HG03521 (cell line): ENCODE data around the gene LDB2.

Source experiments
- ATAC-seq: cut with Tn5 transposase; IDR thresholded peaks from one replicate; pipeline ENCODE4 v1.9.1; 2021; ENCODE audit warnings: mild to moderate bottlenecking, moderate library complexity; ENCODE audit not compliant: unreplicated experiment

Gene LDB2

GRCh38 chr4:16844816-16845586 is 53.4 kb downstream of the LDB2 start:
- no peak for ATAC-seq

- ATAC-seq, result no peak
Observed at GRCh38 chr4:16843831-16844508, 54.5 kb downstream of the LDB2 start.

GRCh38 chr4:16838226-16838875 is 60.1 kb downstream of the LDB2 start:
- ATAC-seq, result no peak

GRCh38 chr4:16837475-16837874 is 61.0 kb downstream of the LDB2 start:
- no peak for ATAC-seq

DNA sequence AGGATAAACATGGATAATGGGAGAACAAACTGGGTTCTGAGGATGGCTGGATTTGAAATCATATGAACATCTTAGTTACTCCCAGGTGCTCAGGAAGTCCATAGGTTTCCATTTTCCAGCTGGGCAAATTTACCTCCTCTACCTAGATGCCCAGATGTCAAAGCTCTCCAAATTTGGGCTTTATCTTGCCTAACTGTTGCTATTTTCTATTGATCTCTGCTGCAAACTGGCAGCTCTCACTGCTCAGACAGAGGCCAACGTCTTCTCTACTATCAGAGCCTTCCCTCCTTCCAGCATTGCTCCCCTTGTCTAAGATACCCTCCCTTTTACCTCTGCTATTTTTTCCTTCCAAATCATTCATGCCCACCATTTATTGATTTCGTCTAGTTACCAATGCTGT is 62.1 kb downstream of the LDB2 start:
- ATAC-seq, result no peak

GRCh38 chr4:16835597-16836247 is 62.7 kb downstream of the LDB2 start:
- no peak for ATAC-seq

DNA sequence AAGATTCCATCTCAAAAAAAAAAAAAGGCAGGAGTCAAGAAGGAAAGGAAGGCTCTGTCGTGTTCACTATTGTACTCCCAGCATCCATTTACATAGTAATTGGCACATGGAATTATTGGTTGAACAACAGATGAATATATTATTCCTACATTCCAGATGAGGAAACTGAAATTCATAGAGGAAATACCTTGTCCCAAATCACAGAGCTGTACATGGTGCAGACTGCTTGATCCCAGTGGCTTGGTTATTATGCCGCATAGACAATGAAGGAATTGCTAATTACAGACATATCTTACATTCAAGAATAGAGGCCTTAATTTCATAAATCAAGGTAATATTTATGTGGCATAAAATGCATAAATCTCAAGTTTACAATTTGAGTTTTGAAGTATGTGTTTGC is 63.6 kb downstream of the LDB2 start:
- no peak for ATAC-seq

DNA sequence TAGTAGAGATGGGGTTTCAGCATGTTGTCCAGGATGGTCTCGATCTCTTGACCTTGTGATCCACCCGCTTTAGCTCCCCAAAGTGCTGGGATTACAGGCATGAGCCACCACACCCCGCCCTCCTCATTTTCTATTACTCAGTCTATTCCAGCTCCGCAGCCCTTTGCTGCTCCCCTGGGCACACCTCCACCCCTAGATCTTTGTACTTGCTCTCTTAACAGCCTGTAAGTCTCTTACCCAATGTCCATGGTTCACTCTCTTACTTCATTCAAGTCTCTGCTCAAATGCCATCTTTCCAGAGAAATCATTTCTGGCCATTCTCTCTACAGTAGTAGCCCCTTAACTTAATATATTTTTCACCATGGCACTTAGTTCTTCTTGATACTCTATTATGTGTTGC is 64.7 kb downstream of the LDB2 start:
- ATAC-seq, result no peak

GRCh38 chr4:16830081-16830480 is 68.4 kb downstream of the LDB2 start:
- no peak for ATAC-seq

- ATAC-seq, result no peak
Observed at GRCh38 chr4:16827794-16828724, 70.4 kb downstream of the LDB2 start.

DNA sequence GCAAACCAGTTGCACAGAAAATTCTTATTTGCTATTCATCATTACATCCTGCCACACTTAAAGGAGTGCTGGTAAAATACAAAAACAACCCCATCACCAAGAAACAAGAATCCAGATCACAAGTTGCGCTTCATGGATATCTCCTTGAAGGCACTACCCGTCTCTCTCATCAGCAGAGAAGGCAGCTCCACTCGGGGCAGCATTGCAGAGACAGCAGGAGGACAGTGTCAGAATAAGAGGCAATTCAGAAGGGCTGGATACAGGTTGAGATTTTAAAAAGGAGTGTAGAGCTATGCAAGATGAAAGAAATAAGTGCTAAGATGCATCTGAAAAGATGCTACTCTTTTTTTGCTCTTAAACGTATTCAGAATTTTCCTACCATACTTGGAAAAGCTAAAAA is 71.4 kb downstream of the LDB2 start:
- no peak for ATAC-seq

DNA sequence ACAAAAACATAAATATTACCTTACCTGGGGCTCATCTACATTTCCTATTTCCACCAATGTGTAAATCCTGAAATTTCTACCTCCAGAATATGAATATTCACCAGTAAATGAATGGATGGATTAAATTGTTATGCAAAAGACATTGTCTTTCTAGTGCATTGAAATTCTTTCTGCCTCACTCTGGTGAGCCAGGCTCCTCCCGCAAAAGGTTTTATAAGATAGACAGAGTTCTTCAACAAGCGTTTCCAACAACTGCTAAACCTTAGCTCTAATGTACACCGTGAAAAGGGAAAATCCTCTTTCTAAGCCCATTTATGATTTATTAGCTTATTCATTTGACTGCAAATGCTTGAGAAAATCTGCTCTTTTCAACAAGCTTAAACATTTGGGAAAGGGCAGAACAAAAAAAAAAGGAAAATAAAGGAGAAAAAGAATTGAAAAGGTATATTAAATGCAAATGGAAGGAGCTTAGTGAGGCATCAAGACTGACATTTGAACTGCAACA is 72.0 kb downstream of the LDB2 start:
- ATAC-seq, result no peak

DNA sequence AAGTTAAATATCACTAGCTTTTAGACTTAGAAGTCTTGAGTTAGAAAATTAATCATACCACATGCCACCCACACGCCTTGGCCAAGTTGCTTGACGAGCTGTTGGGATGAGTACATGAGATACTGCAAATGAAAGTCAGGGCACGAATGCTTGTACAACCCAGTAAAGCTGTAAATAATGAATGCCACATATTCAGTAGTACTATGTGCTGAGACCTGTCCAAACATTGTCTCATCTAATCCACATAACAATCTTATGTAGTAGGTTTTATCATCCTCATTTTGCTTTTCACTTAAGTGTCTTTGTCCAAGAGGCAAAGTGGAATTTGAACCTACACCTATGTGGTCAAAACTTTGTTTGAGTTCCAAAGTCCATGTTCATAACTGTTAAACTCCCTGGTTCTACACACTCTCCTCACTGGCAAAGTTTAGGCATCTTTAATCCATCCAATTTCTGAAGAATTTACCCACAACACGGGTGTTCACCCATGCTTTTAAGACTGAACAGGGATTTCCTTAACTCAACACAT is 74.1 kb downstream of the LDB2 start:
- ATAC-seq, result no peak

DNA sequence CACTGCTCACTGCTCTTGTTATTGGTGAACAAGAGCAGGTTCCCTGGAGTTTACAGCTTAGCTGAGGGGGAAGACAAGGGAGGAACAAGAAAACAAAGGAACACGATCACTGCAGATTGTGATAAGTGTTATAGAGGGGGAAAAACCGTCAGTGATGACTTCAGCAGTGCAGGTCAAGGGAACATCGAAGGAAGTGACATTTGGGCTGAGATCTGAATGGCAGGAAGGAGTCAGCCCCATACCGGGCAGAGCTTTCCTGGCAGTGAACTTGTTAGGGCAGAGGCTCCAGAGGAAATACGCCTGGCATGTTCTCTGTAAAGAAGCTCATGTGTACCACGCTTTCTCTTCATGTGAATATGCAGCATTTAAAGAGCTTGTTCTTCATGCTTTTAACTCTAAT is 78.1 kb downstream of the LDB2 start:
- ATAC-seq, result no peak

DNA sequence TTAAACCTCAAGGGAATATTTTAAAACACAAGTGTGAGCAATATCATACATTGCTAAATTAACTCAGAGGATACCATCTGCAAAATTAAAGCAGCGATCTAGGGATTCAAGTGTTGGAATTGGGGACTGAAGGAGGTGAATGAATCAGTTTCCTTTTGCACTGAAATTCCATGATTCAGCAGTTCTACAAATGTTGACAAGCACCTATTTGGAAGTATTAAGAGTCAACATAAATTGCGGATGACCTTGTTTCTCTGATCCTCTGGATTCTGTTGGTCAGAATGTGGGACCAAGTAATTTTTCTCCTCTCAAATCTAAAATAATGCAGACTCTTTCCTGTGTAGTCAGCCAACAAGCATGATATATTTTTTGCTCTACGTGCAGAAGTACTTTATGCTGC is 78.8 kb downstream of the LDB2 start:
- no peak for ATAC-seq

DNA sequence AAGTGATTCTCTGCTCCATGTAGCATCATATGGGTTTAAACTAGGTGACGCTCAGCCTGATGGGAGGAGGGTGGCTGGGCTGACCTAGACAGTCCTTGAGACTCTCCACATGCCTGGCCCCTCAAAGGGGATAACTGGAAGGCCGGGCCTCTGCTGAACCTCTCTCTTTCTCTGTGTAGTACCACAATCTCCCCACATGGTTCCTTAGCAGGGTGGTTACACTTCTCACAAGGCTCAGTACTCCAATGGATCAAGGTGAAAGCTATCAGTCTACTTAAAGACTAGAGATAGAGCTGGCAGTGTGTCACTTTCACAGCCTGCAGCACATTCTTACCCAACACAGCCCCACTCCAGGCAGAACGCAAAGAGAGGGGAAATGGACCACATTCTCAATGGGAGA is 80.4 kb downstream of the LDB2 start:
- ATAC-seq, result no peak

- ATAC-seq, result no peak
Observed at GRCh38 chr4:16817286-16817685, 81.2 kb downstream of the LDB2 start.

DNA sequence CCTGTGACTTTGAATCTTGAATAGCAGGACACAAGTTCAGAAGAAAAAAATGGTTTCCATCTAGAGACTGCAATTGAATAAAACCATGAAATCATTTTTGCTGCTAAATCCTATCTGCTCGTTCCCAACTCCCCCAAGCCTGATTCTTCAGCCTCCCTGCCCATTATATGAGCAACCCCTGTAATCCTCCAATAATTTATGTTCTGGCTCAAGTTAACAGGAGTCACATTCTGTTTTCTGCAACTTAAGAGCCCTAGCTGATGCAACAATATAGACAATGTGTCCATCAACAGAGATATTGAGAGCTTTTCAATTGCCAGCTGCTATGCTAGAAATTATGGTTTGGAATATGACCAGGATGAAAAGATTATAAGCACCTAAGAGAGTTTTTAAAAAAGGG is 84.1 kb downstream of the LDB2 start:
- ATAC-seq, result no peak

- ATAC-seq, result no peak
Observed at GRCh38 chr4:16812041-16812440, 86.4 kb downstream of the LDB2 start.

GRCh38 chr4:16809943-16810342 is 88.5 kb downstream of the LDB2 start:
- ATAC-seq, result no peak
